Fibroblast of pulmonary artery (primary cell): Measurements from ENCODE around the gene OR51I2.

ENCODE experiments used
- DNase-seq: peaks from one replicate; pipeline ENCODE4 v3.0.0-alpha.2; 2010; ENCODE audit warnings: low read depth
- H3K4me3 ChIP-seq: replicated peaks from 2 replicates; pipeline ENCODE4 v1.5.1; 2011; ENCODE audit warnings: low read depth, mild to moderate bottlenecking, control low read depth, low read length, moderate library complexity
- TF ChIP-seq, protein P1 (sequence below): IDR thresholded peaks from 2 replicates; pipeline ENCODE4 v1.5.1; 2011; ENCODE audit warnings: mild to moderate bottlenecking, control low read depth, low read length, inconsistent platforms; ENCODE audit errors: missing control alignments

The OR51I2 gene, protein sequence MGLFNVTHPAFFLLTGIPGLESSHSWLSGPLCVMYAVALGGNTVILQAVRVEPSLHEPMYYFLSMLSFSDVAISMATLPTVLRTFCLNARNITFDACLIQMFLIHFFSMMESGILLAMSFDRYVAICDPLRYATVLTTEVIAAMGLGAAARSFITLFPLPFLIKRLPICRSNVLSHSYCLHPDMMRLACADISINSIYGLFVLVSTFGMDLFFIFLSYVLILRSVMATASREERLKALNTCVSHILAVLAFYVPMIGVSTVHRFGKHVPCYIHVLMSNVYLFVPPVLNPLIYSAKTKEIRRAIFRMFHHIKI

DNA sequence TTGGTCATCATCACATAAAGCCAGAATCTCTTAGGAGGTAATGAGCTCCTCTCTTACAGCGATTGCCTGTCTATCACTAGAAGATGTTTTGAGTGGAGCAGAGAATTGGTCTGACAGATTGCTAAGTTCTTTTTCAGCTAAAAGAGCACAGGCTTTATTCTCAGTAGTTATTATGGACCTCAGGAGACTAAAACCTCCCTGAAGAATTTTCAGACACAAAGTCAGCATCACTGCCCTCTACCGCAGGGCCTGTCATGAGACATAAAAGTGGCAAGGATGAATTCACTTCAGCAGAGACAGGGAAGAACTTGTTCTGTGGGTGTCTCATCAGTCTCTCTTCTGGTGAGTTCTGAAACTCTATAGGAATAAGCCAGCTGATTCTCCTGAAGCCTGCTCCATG lies at the start of gene OR51I2:
TSS of gene OR51I2 (plus strand) at position 301 of the 400 bp plus-strand sequence. CDS start 4,166 bp downstream, outside the sequence.
- no peak for DNase-seq
- TF ChIP-seq, protein P1, sequence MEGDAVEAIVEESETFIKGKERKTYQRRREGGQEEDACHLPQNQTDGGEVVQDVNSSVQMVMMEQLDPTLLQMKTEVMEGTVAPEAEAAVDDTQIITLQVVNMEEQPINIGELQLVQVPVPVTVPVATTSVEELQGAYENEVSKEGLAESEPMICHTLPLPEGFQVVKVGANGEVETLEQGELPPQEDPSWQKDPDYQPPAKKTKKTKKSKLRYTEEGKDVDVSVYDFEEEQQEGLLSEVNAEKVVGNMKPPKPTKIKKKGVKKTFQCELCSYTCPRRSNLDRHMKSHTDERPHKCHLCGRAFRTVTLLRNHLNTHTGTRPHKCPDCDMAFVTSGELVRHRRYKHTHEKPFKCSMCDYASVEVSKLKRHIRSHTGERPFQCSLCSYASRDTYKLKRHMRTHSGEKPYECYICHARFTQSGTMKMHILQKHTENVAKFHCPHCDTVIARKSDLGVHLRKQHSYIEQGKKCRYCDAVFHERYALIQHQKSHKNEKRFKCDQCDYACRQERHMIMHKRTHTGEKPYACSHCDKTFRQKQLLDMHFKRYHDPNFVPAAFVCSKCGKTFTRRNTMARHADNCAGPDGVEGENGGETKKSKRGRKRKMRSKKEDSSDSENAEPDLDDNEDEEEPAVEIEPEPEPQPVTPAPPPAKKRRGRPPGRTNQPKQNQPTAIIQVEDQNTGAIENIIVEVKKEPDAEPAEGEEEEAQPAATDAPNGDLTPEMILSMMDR = no peak
- no peak within 1 kb of the TSS for H3K4me3 ChIP-seq

DNA sequence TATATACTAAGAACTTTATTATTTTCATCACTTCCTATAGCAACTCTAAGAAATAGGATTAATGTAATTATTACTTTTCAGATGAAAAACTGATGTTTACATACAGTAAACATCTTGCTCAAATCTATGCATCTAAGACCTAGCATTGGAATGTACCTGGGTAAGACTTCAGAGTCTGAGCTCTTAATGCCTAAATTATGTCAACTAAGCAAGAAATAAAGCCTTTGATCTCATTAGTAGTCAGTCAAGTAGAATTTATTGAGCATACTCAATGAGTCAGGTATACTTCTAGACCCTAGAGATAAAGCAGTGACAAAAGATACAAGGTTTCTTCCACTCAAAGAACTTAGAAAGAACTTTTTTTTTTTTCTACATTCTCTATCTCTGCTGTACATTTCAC lies 44.0 kb upstream of the OR51I2 start:
- no peak overlapping the region for H3K4me3 ChIP-seq
- DNase-seq = no peak
- TF ChIP-seq, protein P1 = no peak

DNA sequence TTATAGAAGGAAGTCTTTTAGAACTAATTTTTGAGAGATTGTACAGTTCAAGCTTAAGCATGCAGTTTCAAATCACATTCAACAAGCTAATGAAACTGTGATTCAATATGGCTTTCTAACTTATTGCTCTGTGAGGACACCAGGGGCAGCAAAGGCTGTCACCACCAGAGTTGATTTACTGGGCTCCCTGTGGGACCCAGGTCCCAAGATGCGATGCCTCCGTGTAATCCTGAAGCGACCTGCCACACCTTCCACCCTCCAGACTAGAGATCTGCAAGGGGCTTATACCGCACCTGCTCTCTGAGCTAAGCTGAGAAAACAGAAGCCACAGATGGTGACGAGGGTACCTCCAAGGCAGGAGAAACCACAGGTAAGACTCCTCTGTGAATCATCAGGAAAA lies 28.1 kb upstream of the OR51I2 start:
- TF ChIP-seq, protein P1 = no peak
- no peak overlapping the region for H3K4me3 ChIP-seq
- DNase-seq = no peak

DNA sequence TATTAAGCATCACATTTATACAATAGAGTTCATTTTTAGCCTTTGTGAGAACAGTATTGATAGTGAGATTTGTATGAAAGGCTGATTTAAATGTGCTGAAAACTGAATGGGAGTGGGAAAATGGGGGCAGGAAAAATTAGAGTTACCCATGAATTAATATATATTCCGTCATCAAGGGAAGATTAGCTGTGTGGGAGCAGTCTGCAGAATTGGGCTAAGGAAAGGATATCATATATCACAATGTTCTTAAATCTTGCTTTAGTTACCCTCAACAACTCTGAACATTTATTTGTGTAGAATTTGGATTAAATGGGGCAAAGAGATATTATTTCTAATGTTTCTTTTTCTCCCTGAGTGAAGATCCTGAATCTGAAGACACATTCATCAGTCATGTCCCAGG lies 27.3 kb upstream of the OR51I2 start, which contains the start of gene OR51Q1:
TSS of gene OR51Q1 (plus strand) at position 301 of the 400 bp plus-strand sequence. CDS start at position 391, 90 bp downstream.
- no peak within 1 kb of the TSS for H3K4me3 ChIP-seq
- no peak for DNase-seq
- TF ChIP-seq, protein P1 = no peak

DNA sequence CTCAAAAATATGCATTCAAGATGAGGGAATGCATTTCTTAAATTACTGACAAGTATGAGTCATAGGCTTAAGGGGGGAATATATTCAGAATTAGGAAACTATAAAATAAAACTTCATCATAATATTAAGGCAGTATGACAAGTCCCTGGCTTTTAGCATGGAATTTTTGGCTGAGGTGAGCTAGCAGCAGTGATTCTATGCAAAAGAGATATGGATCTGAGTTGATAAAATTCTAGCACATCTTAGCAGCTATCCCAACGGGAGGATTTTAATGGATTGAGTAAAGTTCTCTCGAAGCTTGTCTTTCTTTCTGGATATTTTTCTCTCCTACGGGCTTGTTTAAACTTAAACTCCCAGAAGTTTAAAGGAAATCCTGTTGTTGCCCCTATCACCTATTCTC lies 26.0 kb upstream of the OR51I2 start:
- no peak for DNase-seq
- H3K4me3 ChIP-seq = no peak overlapping the region
- TF ChIP-seq, protein P1 = no peak

DNA sequence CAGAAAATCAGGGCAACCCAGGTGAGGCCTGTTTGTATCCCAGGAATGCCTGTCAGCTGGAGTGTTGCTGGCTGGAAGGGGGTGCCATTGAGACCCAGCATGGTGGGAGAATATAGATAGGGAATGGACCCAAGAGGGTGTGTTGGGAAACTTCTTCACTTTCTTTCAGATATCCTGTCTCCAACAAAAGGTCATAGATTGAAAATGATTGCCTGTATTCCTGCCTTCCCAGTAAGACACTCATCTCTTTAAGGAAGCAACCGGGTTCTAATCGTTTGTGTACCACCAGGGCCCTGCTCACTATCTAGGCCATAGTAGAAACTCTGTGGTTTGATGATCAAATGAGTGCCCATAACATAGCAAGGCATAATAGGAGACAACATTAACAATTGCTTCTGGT lies 7.7 kb upstream of the OR51I2 start, which contains the start of gene OR51I1:
TSS of gene OR51I1 (minus strand) at position 101 of the 400 bp plus-strand sequence. CDS start at position 101, 0 bp downstream.
- no peak within 1 kb of the TSS for H3K4me3 ChIP-seq
- DNase-seq = no peak
- TF ChIP-seq, protein P1 = no peak

DNA sequence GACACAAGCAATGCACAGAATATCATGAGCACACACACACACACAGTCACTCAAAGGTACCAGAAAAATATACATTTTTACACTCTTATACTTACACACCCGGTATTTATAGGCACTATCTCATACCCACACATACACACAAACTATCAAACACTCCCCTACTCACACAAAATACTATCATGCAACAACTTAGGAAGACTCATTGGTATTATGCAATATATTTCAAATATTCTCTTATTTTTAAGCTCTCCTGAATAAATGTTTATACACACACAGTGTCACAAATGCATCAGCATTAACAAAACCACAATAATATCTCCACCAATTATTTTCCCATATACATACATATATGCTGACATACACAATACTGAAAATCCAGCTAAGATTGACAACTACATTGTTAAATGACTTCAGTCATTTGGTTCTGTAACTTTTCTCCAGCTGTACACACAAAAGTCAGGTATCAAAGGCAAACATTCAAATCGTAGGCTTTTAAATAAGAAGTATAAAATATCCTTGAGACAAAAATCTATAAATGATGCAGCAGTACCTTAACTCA lies 5.2 kb upstream of the OR51I2 start:
- no peak overlapping the region for H3K4me3 ChIP-seq
- DNase-seq = no peak
- TF ChIP-seq, protein P1 = no peak
